Measurements from ENCODE around the gene MYO5B. TPM values are rescaled to one million over a fixed set of nuclear protein-coding genes. Genes with fewer than 3 reads are reported as not detected.

The MYO5B gene
- total and polyA plus RNA-seq, 10 of the 15 experiments (the other 5 are each of a cell fraction or from before 2014, with no cell fraction given) = 2.5 to 4.5 (median 3.3) TPM

GRCh38 chr18:50105027-50105426 lies 89.9 kb downstream of the MYO5B start (continued):
- TF ChIP-seq RFX5 (IDR thresholded peaks at IDR 0.05; ENCODE audit: low read depth, low read length) (no peak), CBFB (IDR thresholded peaks at IDR 0.05; ENCODE audit: low read depth) (no peak), NFYA (IDR thresholded peaks at IDR 0.05; ENCODE audit: borderline replicate concordance, low read depth, low read length) (no peak), SP1 (IDR thresholded peaks at IDR 0.05; ENCODE audit: low read depth, low read length) (no peak), SUZ12 (IDR thresholded peaks at IDR 0.05; ENCODE audit: unreplicated experiment) (no peak), NFYB (IDR thresholded peaks at IDR 0.05; ENCODE audit: insufficient read depth, low read depth, low read length) (no peak), IKZF1 (conservative IDR thresholded peaks at IDR 0.05) (no peak), TCF3 (IDR thresholded peaks at IDR 0.05; ENCODE audit: borderline replicate concordance, insufficient read depth, low read depth, low read length) (no peak)
- TF ChIP-seq, protein P1, sequence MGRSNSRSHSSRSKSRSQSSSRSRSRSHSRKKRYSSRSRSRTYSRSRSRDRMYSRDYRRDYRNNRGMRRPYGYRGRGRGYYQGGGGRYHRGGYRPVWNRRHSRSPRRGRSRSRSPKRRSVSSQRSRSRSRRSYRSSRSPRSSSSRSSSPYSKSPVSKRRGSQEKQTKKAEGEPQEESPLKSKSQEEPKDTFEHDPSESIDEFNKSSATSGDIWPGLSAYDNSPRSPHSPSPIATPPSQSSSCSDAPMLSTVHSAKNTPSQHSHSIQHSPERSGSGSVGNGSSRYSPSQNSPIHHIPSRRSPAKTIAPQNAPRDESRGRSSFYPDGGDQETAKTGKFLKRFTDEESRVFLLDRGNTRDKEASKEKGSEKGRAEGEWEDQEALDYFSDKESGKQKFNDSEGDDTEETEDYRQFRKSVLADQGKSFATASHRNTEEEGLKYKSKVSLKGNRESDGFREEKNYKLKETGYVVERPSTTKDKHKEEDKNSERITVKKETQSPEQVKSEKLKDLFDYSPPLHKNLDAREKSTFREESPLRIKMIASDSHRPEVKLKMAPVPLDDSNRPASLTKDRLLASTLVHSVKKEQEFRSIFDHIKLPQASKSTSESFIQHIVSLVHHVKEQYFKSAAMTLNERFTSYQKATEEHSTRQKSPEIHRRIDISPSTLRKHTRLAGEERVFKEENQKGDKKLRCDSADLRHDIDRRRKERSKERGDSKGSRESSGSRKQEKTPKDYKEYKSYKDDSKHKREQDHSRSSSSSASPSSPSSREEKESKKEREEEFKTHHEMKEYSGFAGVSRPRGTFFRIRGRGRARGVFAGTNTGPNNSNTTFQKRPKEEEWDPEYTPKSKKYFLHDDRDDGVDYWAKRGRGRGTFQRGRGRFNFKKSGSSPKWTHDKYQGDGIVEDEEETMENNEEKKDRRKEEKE (IDR thresholded peaks at IDR 0.05) = no peak

- ChIA-PET CTCF (interaction anchor here (0.6 to 1.2 kb wide), 2 partner anchors 9 to 37 kb away, joined by 3 to 4 read pairs; no protein-coding TSS in a partner anchor), RAD21 (ENCODE audit: unreplicated experiment) (interaction anchor here (1.6 kb wide), 1 partner anchor 90 kb away, joined by 5 read pairs; the partner anchor contains the start of gene MYO5B), POLR2A (no interaction called here), SMC1A (ENCODE audit: uncharacterized antibody, unreplicated experiment) (interaction anchor here (1.0 kb wide), 1 partner anchor 14 kb away, joined by 3 read pairs; no protein-coding TSS in a partner anchor)
- BruUV-seq (replicated peaks) = no TSS peak
- ATAC-seq (no peak), FAIRE-seq (no peak), DNase-seq (ENCODE audit: low read depth, low spot score) (no peak)
- no peaks in the 10 kb centered on the region; a peak in 1 of 4 replicates for H3K27me3 ChIP-seq (replicated peaks in 1 of 2; ENCODE audit: control insufficient read depth in 2 of 2, insufficient read depth in 2 of 2, low read length in 1 of 2)
- H3K9ac ChIP-seq (ENCODE audit: control insufficient read depth, insufficient read depth, low read length) = no peak overlapping the region
- no peak overlapping the region for H2AFZ ChIP-seq (ENCODE audit: control insufficient read depth, low read depth, low read length)
- in situ Hi-C loops (cut with MboI) (no loop called here), intact Hi-C loops (cut with micrococcal nuclease; ENCODE audit: unreplicated experiment) (no loop called here)
- H4K20me1 ChIP-seq (ENCODE audit: control insufficient read depth, insufficient read depth) = no peaks in the 10 kb centered on the region
- H3K79me2 ChIP-seq (ENCODE audit: control insufficient read depth, insufficient read depth, low read length) = no peaks in the 10 kb centered on the region
- WGBS (ENCODE audit: insufficient coverage, insufficient replicate concordance, low lambda C conversion rate, missing lambda C conversion rate) = 37% methylated on average over 3 of the region's 3 CpGs
- no peak overlapping the region for H3K4me3 ChIP-seq
- H3K9me3 ChIP-seq (replicated peaks; ENCODE audit: control insufficient read depth, insufficient read depth, low read length) = no peaks in the 10 kb centered on the region
- H3K36me3 ChIP-seq (ENCODE audit: control insufficient read depth in 2 of 2, insufficient read depth in 2 of 2, low read length in 1 of 2) = no peaks in the 10 kb centered on the region
- H3K4me1 ChIP-seq (ENCODE audit: control insufficient read depth, insufficient read depth, low read length) = peaks cover 6% of the 10 kb centered on the region
- H3K4me2 ChIP-seq (ENCODE audit: control insufficient read depth, insufficient read depth) = no peak overlapping the region
- TF ChIP-seq ZNF207 (IDR thresholded peaks at IDR 0.05; ENCODE audit: borderline replicate concordance) (no peak), NBN (IDR thresholded peaks at IDR 0.05) (no peak), NR2C2 (IDR thresholded peaks at IDR 0.05; ENCODE audit: borderline replicate concordance, control insufficient read depth, insufficient read length, low read depth) (no peak), HCFC1 (IDR thresholded peaks at IDR 0.05; ENCODE audit: low read length) (no peak), BRCA1 (IDR thresholded peaks at IDR 0.05; ENCODE audit: low read depth, low read length) (no peak), ELK1 (IDR thresholded peaks at IDR 0.05; ENCODE audit: low read depth, low read length) (no peak), CHD4 (IDR thresholded peaks at IDR 0.05) (no peak)
- no peak overlapping the region for H3K27ac ChIP-seq (ENCODE audit: control insufficient read depth, insufficient read depth)
Measured at GRCh38 chr18:50104421-50104820, 90.5 kb downstream of the MYO5B start.
